ENCODE data around the gene PTPRZ1.

The PTPRZ1 gene

GRCh38 chr7:121941830-121942229, 68.9 kb downstream of the PTPRZ1 start:
- H3K4me3 ChIP-seq (ENCODE audit: low read depth, low read length) = no peak overlapping the region
- no peak for DNase-seq (ENCODE audit: low read depth)

- DNase-seq (ENCODE audit: low read depth) = no peak
- no peak overlapping the region for H3K4me3 ChIP-seq (ENCODE audit: low read depth, low read length)
Observed at GRCh38 chr7:121945066-121945465, 72.1 kb downstream of the PTPRZ1 start.

- H3K4me3 ChIP-seq (ENCODE audit: low read depth, low read length) = no peak overlapping the region
- DNase-seq (ENCODE audit: low read depth) = no peak
Observed at GRCh38 chr7:121945480-121946236, 72.7 kb downstream of the PTPRZ1 start.

GRCh38 chr7:121953164-121953563, 80.2 kb downstream of the PTPRZ1 start:
- no peak for DNase-seq (ENCODE audit: low read depth)
- H3K4me3 ChIP-seq (ENCODE audit: low read depth, low read length) = no peak overlapping the region

- H3K4me3 ChIP-seq (ENCODE audit: low read depth, low read length) = no peak overlapping the region
- DNase-seq (ENCODE audit: low read depth) = no peak
Observed at GRCh38 chr7:121953601-121954000, 80.6 kb downstream of the PTPRZ1 start.

- DNase-seq (ENCODE audit: low read depth) = peak; percentile 47
- H3K4me3 ChIP-seq (ENCODE audit: low read depth, low read length) = no peak overlapping the region
Observed at GRCh38 chr7:121954803-121955202, 81.8 kb downstream of the PTPRZ1 start.

GRCh38 chr7:121957626-121958025, 84.7 kb downstream of the PTPRZ1 start:
- no peak for DNase-seq (ENCODE audit: low read depth)
- H3K4me3 ChIP-seq (ENCODE audit: low read depth, low read length) = no peak overlapping the region

- no peak for DNase-seq (ENCODE audit: low read depth)
- H3K4me3 ChIP-seq (ENCODE audit: low read depth, low read length) = no peak overlapping the region
Observed at GRCh38 chr7:121960678-121961077, 87.7 kb downstream of the PTPRZ1 start.

- no peak overlapping the region for H3K4me3 ChIP-seq (ENCODE audit: low read depth, low read length)
- peak; percentile 58 for DNase-seq (ENCODE audit: low read depth)
Observed at GRCh38 chr7:121961089-121961867, 88.3 kb downstream of the PTPRZ1 start.

- no peak overlapping the region for H3K4me3 ChIP-seq (ENCODE audit: low read depth, low read length)
- DNase-seq (ENCODE audit: low read depth) = no peak
Observed at GRCh38 chr7:121966276-121966934, 93.4 kb downstream of the PTPRZ1 start.

GRCh38 chr7:121966935-121967332, 94.0 kb downstream of the PTPRZ1 start:
- no peak overlapping the region for H3K4me3 ChIP-seq (ENCODE audit: low read depth, low read length)
- DNase-seq (ENCODE audit: low read depth) = no peak

- H3K4me3 ChIP-seq (ENCODE audit: low read depth, low read length) = no peak overlapping the region
Observed at GRCh38 chr7:121985476-121986030, 112.6 kb downstream of the PTPRZ1 start.

GRCh38 chr7:121992068-121992467, 119.1 kb downstream of the PTPRZ1 start:
- no peak overlapping the region for H3K4me3 ChIP-seq (ENCODE audit: low read depth, low read length)
- DNase-seq (ENCODE audit: low read depth) = no peak

More at GRCh38 chr7:121985476-121986030, 112.6 kb downstream of the PTPRZ1 start:
- DNase-seq (ENCODE audit: low read depth) = no peak

GRCh38 chr7:121994625-121995410, 121.9 kb downstream of the PTPRZ1 start:
- H3K4me3 ChIP-seq (ENCODE audit: low read depth, low read length) = no peak overlapping the region
- peak; percentile 41 for DNase-seq (ENCODE audit: low read depth)

GRCh38 chr7:122006687-122007086, 133.7 kb downstream of the PTPRZ1 start:
- no peak overlapping the region for H3K4me3 ChIP-seq (ENCODE audit: low read depth, low read length)
- no peak for DNase-seq (ENCODE audit: low read depth)

- no peak for DNase-seq (ENCODE audit: low read depth)
Observed at GRCh38 chr7:122010116-122010515, 137.2 kb downstream of the PTPRZ1 start.

GRCh38 chr7:122013065-122013464, 140.1 kb downstream of the PTPRZ1 start:
- DNase-seq (ENCODE audit: low read depth) = no peak
- H3K4me3 ChIP-seq (ENCODE audit: low read depth, low read length) = no peak overlapping the region

More at GRCh38 chr7:122010116-122010515, 137.2 kb downstream of the PTPRZ1 start:
- H3K4me3 ChIP-seq (ENCODE audit: low read depth, low read length) = no peak overlapping the region

GRCh38 chr7:122013630-122014029, 140.7 kb downstream of the PTPRZ1 start:
- no peak overlapping the region for H3K4me3 ChIP-seq (ENCODE audit: low read depth, low read length)
- DNase-seq (ENCODE audit: low read depth) = no peak

- no peak for DNase-seq (ENCODE audit: low read depth)
Observed at GRCh38 chr7:122014697-122015096, 141.7 kb downstream of the PTPRZ1 start.

More at GRCh38 chr7:122014697-122015096, 141.7 kb downstream of the PTPRZ1 start:
- H3K4me3 ChIP-seq (ENCODE audit: low read depth, low read length) = no peak overlapping the region

All from skeletal muscle cell (primary cell).